ENCODE data around the gene DNAJC13.

GRCh38 chr3:132407025-132407424 lies 10.3 kb upstream of the DNAJC13 start:
- TF ChIP-seq POLR2A (IDR thresholded peaks at IDR 0.05) (no peak), CTCF (IDR thresholded peaks at IDR 0.05) (no peak)

All from Peyer's patch (tissue), 4 donors.